ENCODE results near the gene SRCIN1. TPM values are rescaled to one million over a fixed set of nuclear protein-coding genes. Genes with fewer than 3 reads are reported as not detected.
"Not testable (repeated sequence)": the region's sequence is repeated elsewhere in the genome, so short reads cannot be mapped to it uniquely, and the experiment has no call there.

The SRCIN1 gene, protein sequence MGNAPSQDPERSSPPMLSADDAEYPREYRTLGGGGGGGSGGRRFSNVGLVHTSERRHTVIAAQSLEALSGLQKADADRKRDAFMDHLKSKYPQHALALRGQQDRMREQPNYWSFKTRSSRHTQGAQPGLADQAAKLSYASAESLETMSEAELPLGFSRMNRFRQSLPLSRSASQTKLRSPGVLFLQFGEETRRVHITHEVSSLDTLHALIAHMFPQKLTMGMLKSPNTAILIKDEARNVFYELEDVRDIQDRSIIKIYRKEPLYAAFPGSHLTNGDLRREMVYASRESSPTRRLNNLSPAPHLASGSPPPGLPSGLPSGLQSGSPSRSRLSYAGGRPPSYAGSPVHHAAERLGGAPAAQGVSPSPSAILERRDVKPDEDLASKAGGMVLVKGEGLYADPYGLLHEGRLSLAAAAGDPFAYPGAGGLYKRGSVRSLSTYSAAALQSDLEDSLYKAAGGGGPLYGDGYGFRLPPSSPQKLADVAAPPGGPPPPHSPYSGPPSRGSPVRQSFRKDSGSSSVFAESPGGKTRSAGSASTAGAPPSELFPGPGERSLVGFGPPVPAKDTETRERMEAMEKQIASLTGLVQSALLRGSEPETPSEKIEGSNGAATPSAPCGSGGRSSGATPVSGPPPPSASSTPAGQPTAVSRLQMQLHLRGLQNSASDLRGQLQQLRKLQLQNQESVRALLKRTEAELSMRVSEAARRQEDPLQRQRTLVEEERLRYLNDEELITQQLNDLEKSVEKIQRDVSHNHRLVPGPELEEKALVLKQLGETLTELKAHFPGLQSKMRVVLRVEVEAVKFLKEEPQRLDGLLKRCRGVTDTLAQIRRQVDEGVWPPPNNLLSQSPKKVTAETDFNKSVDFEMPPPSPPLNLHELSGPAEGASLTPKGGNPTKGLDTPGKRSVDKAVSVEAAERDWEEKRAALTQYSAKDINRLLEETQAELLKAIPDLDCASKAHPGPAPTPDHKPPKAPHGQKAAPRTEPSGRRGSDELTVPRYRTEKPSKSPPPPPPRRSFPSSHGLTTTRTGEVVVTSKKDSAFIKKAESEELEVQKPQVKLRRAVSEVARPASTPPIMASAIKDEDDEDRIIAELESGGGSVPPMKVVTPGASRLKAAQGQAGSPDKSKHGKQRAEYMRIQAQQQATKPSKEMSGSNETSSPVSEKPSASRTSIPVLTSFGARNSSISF
- 1 to 10 TPM in 2 of 4 donors, under 1 TPM in 2; 0.44 to 5.4 (median 1.5) TPM for total RNA-seq

GRCh38 chr17:38605841-38606645 is at the start of gene SRCIN1:
Gene SRCIN1 (minus strand): TSS chr17:38605952. CDS start chr17:38605705, 247 bp downstream.
- Histone ChIP-seq H3K27me3 (peaks cover 0 to 76% of the 10 kb centered on the region in 2 donors), H3K27ac (peak within 1 kb of the TSS in 1 of 4 donors; percentile 53), H3K4me1 (peaks cover 0 to 51% (median 9%) of the 10 kb centered on the region in 4 donors), H3K9me3 (no peaks in the 10 kb centered on the region), H3K4me3 (peak within 1 kb of the TSS; percentile 23 to 61 (median 48)), H3K36me3 (no peaks in the 10 kb centered on the region)
- 0 to 1% methylated on average over 2 to 38 of the region's 105 CpGs for WGBS, 2 donors
- DNase-seq (ENCODE audit: low spot score in 2 of 2): no peak
- TF ChIP-seq CTCF (IDR thresholded peaks at IDR 0.05) (peak; percentile 42 to 65 (median 59)), EP300 (IDR thresholded peaks at IDR 0.05) (no peak)

GRCh38 chr17:38654411-38655398 is 49.0 kb upstream of the SRCIN1 start:
- WGBS, 2 donors: 34 to 46% methylated on average over 19 to 21 of the region's 21 CpGs
- H3K9me3 ChIP-seq: no peaks in the 10 kb centered on the region
- TF ChIP-seq CTCF (IDR thresholded peaks at IDR 0.05) (no peak), POLR2A (IDR thresholded peaks at IDR 0.05) (no peak), EP300 (IDR thresholded peaks at IDR 0.05) (no peak)
- H3K27ac ChIP-seq: no peak overlapping the region
- H3K27me3 ChIP-seq: peaks cover 0 to 55% of the 10 kb centered on the region in 2 donors
- H3K4me3 ChIP-seq: no peak overlapping the region
- DNase-seq (ENCODE audit: low spot score in 2 of 2): no peak
- no peaks in the 10 kb centered on the region for H3K36me3 ChIP-seq
- peaks cover 0 to 14% (median 0%) of the 10 kb centered on the region in 4 donors for H3K4me1 ChIP-seq

- no peak for DNase-seq (ENCODE audit: low spot score in 2 of 2)
- H3K27me3 ChIP-seq: peaks cover 0 to 50% of the 10 kb centered on the region in 2 donors
- H3K4me1 ChIP-seq: peaks cover 0 to 9% (median 0%) of the 10 kb centered on the region in 4 donors
- no peak overlapping the region for H3K27ac ChIP-seq
- 86 to 92% methylated on average over 5 of the region's 5 CpGs for WGBS, 2 donors
- TF ChIP-seq POLR2A (IDR thresholded peaks at IDR 0.05) (no peak), CTCF (IDR thresholded peaks at IDR 0.05) (no peak), EP300 (IDR thresholded peaks at IDR 0.05) (no peak)
- H3K4me3 ChIP-seq: no peak overlapping the region
- H3K9me3 ChIP-seq: no peaks in the 10 kb centered on the region
- no peaks in the 10 kb centered on the region for H3K36me3 ChIP-seq
These were observed 47.9 kb upstream of the SRCIN1 start for GRCh38 chr17:38653679-38654078.

DNA sequence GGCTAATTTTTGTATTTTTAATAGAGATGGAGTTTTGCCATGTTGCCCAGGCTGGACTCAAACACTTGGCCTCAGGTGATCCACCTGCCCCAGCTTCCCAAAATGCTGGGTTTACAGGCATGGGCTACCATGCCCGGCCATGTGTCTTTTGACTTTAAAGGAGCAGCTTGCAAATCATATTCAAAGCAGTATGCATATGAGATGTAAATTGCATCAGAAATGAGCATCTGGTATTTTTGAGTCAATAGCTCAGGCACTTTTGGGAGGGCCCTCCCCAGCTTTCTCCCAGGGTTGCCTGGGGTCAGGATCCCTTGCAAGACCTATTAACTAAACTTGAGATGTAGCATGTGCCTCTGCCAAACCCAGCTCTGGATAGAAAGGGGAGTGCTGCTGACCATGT is 47.5 kb upstream of the SRCIN1 start:
- no peak for DNase-seq (ENCODE audit: low spot score in 2 of 2)
- TF ChIP-seq POLR2A (IDR thresholded peaks at IDR 0.05) (no peak), EP300 (IDR thresholded peaks at IDR 0.05) (no peak), CTCF (IDR thresholded peaks at IDR 0.05) (no peak)
- H3K36me3 ChIP-seq: no peaks in the 10 kb centered on the region
- H3K9me3 ChIP-seq: no peaks in the 10 kb centered on the region
- H3K27me3 ChIP-seq: peaks cover 0 to 45% of the 10 kb centered on the region in 2 donors
- peaks cover 0 to 8% (median 0%) of the 10 kb centered on the region in 4 donors for H3K4me1 ChIP-seq
- H3K27ac ChIP-seq: no peak overlapping the region
- 92 to 100% methylated on average over 1 of the region's 1 CpG for WGBS, 2 donors
- no peak overlapping the region for H3K4me3 ChIP-seq

DNA sequence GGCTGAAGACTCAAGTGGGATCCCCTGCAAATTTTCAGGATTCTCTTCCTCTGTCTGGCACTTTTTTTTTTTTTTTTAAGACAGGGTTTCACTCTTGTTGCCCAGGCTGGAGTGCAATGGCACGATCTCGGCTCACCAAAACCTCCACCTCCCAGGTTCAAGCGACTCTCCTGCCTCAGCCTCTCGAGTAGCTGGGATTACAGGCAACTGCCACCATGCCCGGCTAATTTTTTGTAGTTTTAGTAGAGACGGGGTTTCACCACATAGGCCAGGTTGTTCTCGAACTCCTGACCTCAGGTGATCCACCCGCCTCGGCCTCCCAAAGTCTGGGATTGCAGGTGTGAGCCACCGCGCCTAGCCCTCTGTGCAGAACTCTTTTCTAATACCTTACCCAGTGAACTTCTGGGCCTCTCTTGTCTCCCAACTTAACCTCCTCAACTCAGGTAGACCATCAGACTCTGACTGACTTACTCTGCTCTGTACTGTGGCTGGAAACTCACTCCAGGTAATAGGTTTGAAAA is 45.0 kb upstream of the SRCIN1 start:
- 92 to 93% methylated on average over 11 of the region's 11 CpGs for WGBS, 2 donors
- H3K4me3 ChIP-seq; DNase-seq (ENCODE audit: low spot score in 2 of 2); H3K4me1 ChIP-seq; H3K27ac ChIP-seq; H3K9me3 ChIP-seq; H3K36me3 ChIP-seq: not testable (repeated sequence)
- peaks cover 0 to 26% of the 10 kb centered on the region in 2 donors for H3K27me3 ChIP-seq
